OCI-LY7 (cell line): ENCODE measurements around the gene LRRC63.

Experiments used
- CTCF ChIP-seq: fragments of 200-600 bp; sonication (generic); conservative IDR thresholded peaks from 2 replicates; pipeline ENCODE4 v1.5.1; 2014; ENCODE audit warnings: mild to moderate bottlenecking, antibody characterized with exemption, low read length, moderate library complexity, mixed read lengths
- EZH2phosphoT487 ChIP-seq: fragments of 200-600 bp; sonication (generic); IDR thresholded peaks from 2 replicates; pipeline ENCODE4 v1.6.1; 2018; ENCODE audit warnings: low read depth, borderline replicate concordance, mild to moderate bottlenecking, mixed run types, antibody characterized with exemption, low read length, moderate library complexity, mixed read lengths

GRCh38 chr13:46168341-46168740 is 43.4 kb upstream of the LRRC63 start:
- TF ChIP-seq CTCF = no peak
- no peak for TF ChIP-seq EZH2phosphoT487
